Astrocyte of the spinal cord (primary cell): ENCODE results near the gene TMPRSS3.

ENCODE experiments used
- DNase-seq: peaks from one replicate; pipeline ENCODE4 v3.0.0; 2011; ENCODE audit warnings: low read depth, low spot score
- H3K4me3 ChIP-seq: 2 replicates; pipeline ENCODE4 v1.5.1; 2011; ENCODE audit warnings: low read depth, mild to moderate bottlenecking, low read length, moderate library complexity
- CTCF ChIP-seq: IDR thresholded peaks from 2 replicates; pipeline ENCODE4 v1.5.1; 2012; ENCODE audit warnings: low read depth, mild to moderate bottlenecking, low read length, inconsistent platforms
- in situ Hi-C: cut with HindIII; loops from 2 replicates; pipeline ENCODE4 v1.10.0; 2017; ENCODE audit warnings: low sequenced_read_pairs

Gene TMPRSS3

GRCh38 chr21:42387164-42387563, 8.7 kb downstream of the TMPRSS3 start:
- DNase-seq = no peak
- in situ Hi-C loops = no loop called here
- no peak overlapping the region for H3K4me3 ChIP-seq
- TF ChIP-seq CTCF = no peak

DNA sequence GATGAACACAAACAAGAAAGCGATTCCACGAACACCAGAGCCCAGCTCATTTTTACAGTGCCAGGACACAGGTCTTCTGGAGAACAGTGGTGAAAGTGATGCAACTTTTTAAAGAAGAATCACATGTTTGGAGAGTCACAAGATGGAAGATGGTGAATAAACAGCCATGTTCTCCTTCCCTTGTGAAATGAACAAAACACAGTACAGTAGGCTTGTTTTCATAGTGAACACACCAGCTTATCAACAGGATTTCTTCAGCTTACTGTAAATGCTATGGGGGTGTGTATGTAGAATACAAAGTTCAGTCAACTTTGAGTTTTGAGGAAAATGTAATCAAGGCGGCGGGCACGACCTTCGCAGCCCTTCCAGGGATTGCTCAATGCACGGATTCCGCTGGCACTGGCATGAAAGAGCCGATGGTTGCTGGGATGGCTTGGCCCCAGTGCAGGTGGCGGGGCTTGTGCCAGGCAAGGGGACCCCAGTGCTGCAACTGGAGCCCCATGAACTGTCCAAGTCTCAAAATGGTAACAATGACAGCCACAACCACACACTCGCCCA, 9.7 kb downstream of the TMPRSS3 start:
- in situ Hi-C loops = no loop called here
- no peak for TF ChIP-seq CTCF
- no peak overlapping the region for H3K4me3 ChIP-seq
- DNase-seq = no peak

DNA sequence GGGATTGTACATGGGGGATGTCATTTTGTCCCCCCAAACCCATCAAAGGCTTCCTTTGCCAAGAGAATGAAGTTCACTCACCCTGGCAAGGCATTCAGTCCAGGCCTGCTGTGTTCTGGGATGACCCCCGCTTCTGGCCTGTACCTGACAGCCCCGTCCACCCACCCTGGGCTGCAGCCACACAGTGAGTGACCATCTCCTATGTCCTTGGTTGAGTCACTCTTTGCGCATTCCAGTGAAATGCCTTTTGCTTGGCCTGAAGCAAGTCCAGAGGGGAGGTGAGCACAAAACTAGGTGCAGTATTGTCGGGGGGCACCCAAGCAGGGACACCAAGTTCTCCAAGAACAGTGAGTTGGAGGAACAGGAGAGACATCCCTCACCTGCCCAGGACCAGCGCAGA, 10.2 kb downstream of the TMPRSS3 start:
- in situ Hi-C loops = no loop called here
- no peak for DNase-seq
- H3K4me3 ChIP-seq = no peak overlapping the region
- TF ChIP-seq CTCF = no peak

GRCh38 chr21:42384989-42385388, 10.9 kb downstream of the TMPRSS3 start:
- H3K4me3 ChIP-seq = no peak overlapping the region
- no peak for TF ChIP-seq CTCF
- no peak for DNase-seq
- in situ Hi-C loops = no loop called here

DNA sequence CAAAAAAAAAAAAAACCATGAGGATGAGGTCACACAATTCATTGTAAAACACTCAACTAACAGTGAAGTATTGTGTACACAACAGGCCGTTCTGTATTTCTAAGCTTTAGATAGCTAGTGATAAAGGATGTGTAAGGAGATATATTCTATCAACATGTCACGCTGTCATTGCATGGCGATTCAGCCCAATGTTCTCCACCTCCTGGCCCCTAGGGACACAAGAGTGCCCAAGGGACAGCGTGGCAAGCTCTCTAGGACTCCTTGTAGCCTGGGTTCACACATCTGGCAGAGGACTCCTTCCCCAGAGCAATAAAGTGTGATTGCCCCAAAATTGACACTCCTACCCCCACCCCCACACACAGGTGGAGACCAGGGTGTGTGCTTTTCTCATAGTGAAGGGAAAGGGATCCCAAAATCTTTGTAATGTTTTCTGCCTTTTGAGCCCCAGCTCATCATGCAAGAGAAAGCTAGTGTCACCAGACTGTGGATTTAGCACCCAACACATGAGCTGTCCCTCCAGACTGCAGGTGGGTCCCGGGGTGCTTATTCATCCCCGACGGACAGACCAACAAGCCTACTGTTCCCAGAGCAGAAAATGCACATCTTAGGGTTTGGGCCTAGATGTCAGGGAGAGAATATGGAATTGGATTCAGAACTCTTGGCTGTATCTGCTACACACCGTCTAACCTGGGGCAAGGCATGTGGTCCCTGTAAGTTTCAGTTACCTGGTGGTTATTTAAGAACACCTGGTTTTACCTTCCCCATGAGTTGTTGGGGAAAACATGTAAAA, 11.5 kb downstream of the TMPRSS3 start:
- no peak for TF ChIP-seq CTCF
- no peak overlapping the region for H3K4me3 ChIP-seq
- in situ Hi-C loops = no loop called here
- DNase-seq = no peak

DNA sequence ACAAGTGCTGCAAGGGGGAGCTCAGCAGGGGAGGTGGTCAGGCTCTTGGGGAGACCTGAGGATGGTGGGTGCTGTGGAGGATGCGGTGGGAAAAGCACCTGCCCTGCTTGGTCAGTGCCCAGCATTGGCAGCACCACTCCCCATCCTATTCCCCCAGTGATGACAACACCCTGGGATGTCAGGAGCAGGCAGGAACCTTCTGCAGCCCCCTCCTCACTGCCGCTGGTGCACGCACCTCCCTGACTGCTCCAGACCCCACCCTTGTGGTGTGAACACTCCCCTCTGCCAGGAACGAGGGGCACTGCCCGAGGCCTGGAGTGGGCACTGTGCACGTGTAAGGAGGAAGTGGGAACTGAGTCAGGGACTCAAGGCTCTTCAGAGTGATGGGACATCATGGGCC, 12.5 kb downstream of the TMPRSS3 start:
- H3K4me3 ChIP-seq = no peak overlapping the region
- TF ChIP-seq CTCF = no peak
- DNase-seq = no peak
- in situ Hi-C loops = no loop called here
